ENCODE measurements around the gene LRRC7. TPM values are rescaled to one million over a fixed set of nuclear protein-coding genes. Genes with fewer than 3 reads are reported as not detected.

The LRRC7 gene
- total RNA-seq, 4 donors from 2014 or later: 0.62 to 2.1 (median 1.3) TPM

- Histone ChIP-seq H3K9me3 (no peaks in the 10 kb centered on the region), H3K4me3 (no peak overlapping the region), H3K36me3 (no peaks in the 10 kb centered on the region), H3K27me3 (no peaks in the 10 kb centered on the region), H3K27ac (no peak overlapping the region), H3K4me1 (no peaks in the 10 kb centered on the region)
- in situ Hi-C loops (cut with MboI; ENCODE audit: low sequenced_read_pairs in 4 of 4): no loop called here
- TF ChIP-seq CTCF (IDR thresholded peaks at IDR 0.05 in 4 of 5, conservative IDR thresholded peaks at IDR 0.05 in 1 of 5): no peak
- TF ChIP-seq POLR2A (IDR thresholded peaks at IDR 0.05): no peak
- DNase-seq (no peak), ATAC-seq (no peak)
- intact Hi-C loops (cut with DNase I; ENCODE audit: low total_unique reads): no loop called here
Measured at GRCh38 chr1:69662321-69662720, 94.6 kb downstream of the LRRC7 start.

GRCh38 chr1:69671363-69672010, 103.8 kb downstream of the LRRC7 start:
- DNase-seq: no peak
- Histone ChIP-seq H3K36me3 (no peaks in the 10 kb centered on the region), H3K9me3 (no peaks in the 10 kb centered on the region), H3K27ac (no peak overlapping the region), H3K4me3 (no peak overlapping the region), H3K27me3 (no peaks in the 10 kb centered on the region), H3K4me1 (no peaks in the 10 kb centered on the region)
- in situ Hi-C loops (cut with MboI; ENCODE audit: low sequenced_read_pairs in 4 of 4) (no loop called here), intact Hi-C loops (cut with DNase I; ENCODE audit: low total_unique reads) (no loop called here)
- TF ChIP-seq CTCF (IDR thresholded peaks at IDR 0.05 in 4 of 5, conservative IDR thresholded peaks at IDR 0.05 in 1 of 5) (no peak), POLR2A (IDR thresholded peaks at IDR 0.05) (no peak)
- ATAC-seq: no peak

GRCh38 chr1:69673321-69673720, 105.6 kb downstream of the LRRC7 start:
- no peak for ATAC-seq
- Histone ChIP-seq H3K27ac (no peak overlapping the region), H3K36me3 (no peaks in the 10 kb centered on the region), H3K9me3 (no peaks in the 10 kb centered on the region), H3K4me1 (no peaks in the 10 kb centered on the region), H3K4me3 (no peak overlapping the region), H3K27me3 (no peaks in the 10 kb centered on the region)
- intact Hi-C loops (cut with DNase I; ENCODE audit: low total_unique reads): no loop called here
- in situ Hi-C loops (cut with MboI; ENCODE audit: low sequenced_read_pairs in 4 of 4): no loop called here
- TF ChIP-seq CTCF (IDR thresholded peaks at IDR 0.05 in 4 of 5, conservative IDR thresholded peaks at IDR 0.05 in 1 of 5) (no peak), POLR2A (IDR thresholded peaks at IDR 0.05) (no peak)
- DNase-seq: no peak

GRCh38 chr1:69679965-69680364, 112.2 kb downstream of the LRRC7 start:
- TF ChIP-seq CTCF (IDR thresholded peaks at IDR 0.05 in 4 of 5, conservative IDR thresholded peaks at IDR 0.05 in 1 of 5): no peak
- TF ChIP-seq POLR2A (IDR thresholded peaks at IDR 0.05): no peak
- ATAC-seq: no peak
- in situ Hi-C loops (cut with MboI; ENCODE audit: low sequenced_read_pairs in 4 of 4): no loop called here

More at GRCh38 chr1:69679965-69680364, 112.2 kb downstream of the LRRC7 start:
- intact Hi-C loops (cut with DNase I; ENCODE audit: low total_unique reads): no loop called here
- H3K4me3 ChIP-seq: no peak overlapping the region
- no peaks in the 10 kb centered on the region for H3K27me3 ChIP-seq
- no peaks in the 10 kb centered on the region for H3K9me3 ChIP-seq
- no peaks in the 10 kb centered on the region for H3K4me1 ChIP-seq
- H3K36me3 ChIP-seq: no peaks in the 10 kb centered on the region
- no peak overlapping the region for H3K27ac ChIP-seq
- DNase-seq: no peak

All from gastrocnemius medialis (tissue), 4 donors.